Calu3 (cell line): ENCODE measurements around the gene ZNF593OS. TPM values are rescaled to one million over a fixed set of nuclear protein-coding genes. Genes with fewer than 3 reads are reported as not detected.
A peak's percentile ranks its signal among the peaks of the same experiment; 100 is the strongest.

ENCODE experiments used
- BruUV-seq: library from RNA; stranded (reverse); fragments of 400-500 nt; replicated peaks from 2 replicates; lab custom pipeline; 2021; lab: Mats Ljungman, UMichigan
- CTCF ChIA-PET: fragments of 300-600 bp; sonication (Branson Sonifier 250); formaldehyde crosslinking; loops from one replicate; lab custom pipeline; 2022; ENCODE audit warnings: antibody characterized with exemption; lab: Charles Lee
- DNase-seq: peaks from one replicate; pipeline ENCODE4 v3.0.0; 2022
- H3K27ac Mint-ChIP-seq: one replicate; pipeline ENCODE4 v1.8.0; 2022; ENCODE audit warnings: mixed read lengths; ENCODE audit not compliant: unreplicated experiment
- H3K27me3 Mint-ChIP-seq: one replicate; pipeline ENCODE4 v1.8.0; 2022; ENCODE audit warnings: mixed read lengths; ENCODE audit not compliant: unreplicated experiment
- H3K36me3 Mint-ChIP-seq: one replicate; pipeline ENCODE4 v1.8.0; 2022; ENCODE audit warnings: mild to moderate bottlenecking, moderate library complexity, mixed read lengths; ENCODE audit not compliant: insufficient read depth, unreplicated experiment
- H3K4me1 Mint-ChIP-seq: one replicate; pipeline ENCODE4 v1.8.0; 2022; ENCODE audit warnings: mild to moderate bottlenecking, low read depth, mixed read lengths; ENCODE audit not compliant: unreplicated experiment
- H3K4me3 Mint-ChIP-seq: one replicate; pipeline ENCODE4 v1.8.0; 2022; ENCODE audit warnings: mild to moderate bottlenecking, low read depth, moderate library complexity, mixed read lengths; ENCODE audit not compliant: unreplicated experiment
- H3K9me3 Mint-ChIP-seq: one replicate; pipeline ENCODE4 v1.8.0; 2022; ENCODE audit warnings: low read depth, mixed read lengths; ENCODE audit not compliant: unreplicated experiment
- intact Hi-C: fragments of 100-400 bp; cut with micrococcal nuclease; formaldehyde crosslinking; loops from one replicate; pipeline ENCODE4 v1.10.0; 2022; ENCODE audit not compliant: unreplicated experiment
- total RNA-seq: library from RNA; stranded (reverse); gene quantifications from 2 replicates; pipeline ENCODE4 v1.2.3, GENCODE V29; 2022
- TF ChIP-seq, protein P1 (sequence below): fragments of 200-600 bp; IDR thresholded peaks from one replicate; pipeline ENCODE4 v1.8.0; 2022; ENCODE audit warnings: antibody characterized with exemption; ENCODE audit not compliant: unreplicated experiment

The ZNF593OS gene
- total RNA-seq, 1 experiment from 2014 or later = not detected

- peak overlapping the region; percentile 50 for H3K4me3 Mint-ChIP-seq
- CTCF ChIA-PET = no interaction called here
- peaks cover 13% of the 10 kb centered on the region for H3K27me3 Mint-ChIP-seq
- peaks cover 11% of the 10 kb centered on the region for H3K36me3 Mint-ChIP-seq
- no peaks in the 10 kb centered on the region for H3K4me1 Mint-ChIP-seq
- TF ChIP-seq, protein P1, sequence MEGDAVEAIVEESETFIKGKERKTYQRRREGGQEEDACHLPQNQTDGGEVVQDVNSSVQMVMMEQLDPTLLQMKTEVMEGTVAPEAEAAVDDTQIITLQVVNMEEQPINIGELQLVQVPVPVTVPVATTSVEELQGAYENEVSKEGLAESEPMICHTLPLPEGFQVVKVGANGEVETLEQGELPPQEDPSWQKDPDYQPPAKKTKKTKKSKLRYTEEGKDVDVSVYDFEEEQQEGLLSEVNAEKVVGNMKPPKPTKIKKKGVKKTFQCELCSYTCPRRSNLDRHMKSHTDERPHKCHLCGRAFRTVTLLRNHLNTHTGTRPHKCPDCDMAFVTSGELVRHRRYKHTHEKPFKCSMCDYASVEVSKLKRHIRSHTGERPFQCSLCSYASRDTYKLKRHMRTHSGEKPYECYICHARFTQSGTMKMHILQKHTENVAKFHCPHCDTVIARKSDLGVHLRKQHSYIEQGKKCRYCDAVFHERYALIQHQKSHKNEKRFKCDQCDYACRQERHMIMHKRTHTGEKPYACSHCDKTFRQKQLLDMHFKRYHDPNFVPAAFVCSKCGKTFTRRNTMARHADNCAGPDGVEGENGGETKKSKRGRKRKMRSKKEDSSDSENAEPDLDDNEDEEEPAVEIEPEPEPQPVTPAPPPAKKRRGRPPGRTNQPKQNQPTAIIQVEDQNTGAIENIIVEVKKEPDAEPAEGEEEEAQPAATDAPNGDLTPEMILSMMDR = peak; percentile 63
- BruUV-seq = no TSS peak
- intact Hi-C loops = loop anchor here (5.0 kb wide), 1 partner anchor 57 kb away; no protein-coding TSS in a partner anchor
- no peak overlapping the region for H3K27ac Mint-ChIP-seq
- DNase-seq = peak; percentile 59
- no peaks in the 10 kb centered on the region for H3K9me3 Mint-ChIP-seq
Observed at GRCh38 chr1:26164036-26164860, 7.4 kb downstream of the ZNF593OS start.

DNA sequence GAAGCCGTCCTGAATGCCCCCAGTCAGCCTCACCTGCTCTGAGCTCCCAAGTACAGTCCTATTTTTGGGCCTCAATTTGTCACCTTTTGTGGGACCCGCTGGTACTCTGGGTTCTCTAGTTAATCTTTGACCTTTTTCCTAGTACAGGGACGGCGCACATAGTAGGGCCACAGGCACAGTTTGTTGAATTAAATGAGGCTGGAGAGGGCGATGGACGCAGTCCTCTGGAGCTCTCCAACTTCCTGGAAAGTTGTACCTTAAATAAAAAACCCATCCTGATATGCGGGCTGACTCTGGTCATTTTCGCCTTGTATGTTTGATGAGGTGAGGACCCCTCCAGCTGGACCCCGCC, 8.0 kb downstream of the ZNF593OS start:
- TF ChIP-seq, protein P1 = no peak
- Mint-ChIP-seq H3K4me3 (no peak overlapping the region), H3K9me3 (no peaks in the 10 kb centered on the region), H3K4me1 (no peaks in the 10 kb centered on the region), H3K27me3 (peaks cover 13% of the 10 kb centered on the region), H3K27ac (no peak overlapping the region), H3K36me3 (peaks cover 11% of the 10 kb centered on the region)
- intact Hi-C loops = loop anchor here (5.0 kb wide), 1 partner anchor 56 kb away; no protein-coding TSS in a partner anchor
- no TSS peak for BruUV-seq
- CTCF ChIA-PET = no interaction called here
- no peak for DNase-seq

DNA sequence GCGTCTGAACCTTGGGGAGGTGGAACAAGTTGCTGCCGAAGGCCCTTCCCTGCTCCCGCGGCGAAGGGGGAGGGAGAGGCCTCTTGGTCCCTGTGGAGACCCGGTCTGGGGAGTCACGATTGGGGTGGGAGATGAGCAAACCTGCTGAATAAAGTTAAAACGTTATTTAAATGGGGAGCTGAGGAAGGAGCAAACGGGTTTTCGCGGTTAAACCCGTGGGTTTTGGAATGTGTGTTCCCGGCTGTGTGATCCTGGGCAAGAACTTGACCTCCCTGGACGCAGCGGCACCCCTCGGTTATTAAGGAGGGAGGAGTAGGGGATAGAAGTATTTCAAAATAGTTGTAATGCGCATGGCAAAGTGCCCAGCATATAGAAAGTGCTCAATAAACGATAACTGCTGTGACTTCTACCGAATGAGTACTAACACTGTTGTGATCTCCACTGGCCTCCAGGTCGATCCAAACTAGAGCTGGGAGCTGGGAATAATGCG, 9.4 kb downstream of the ZNF593OS start:
- H3K36me3 Mint-ChIP-seq = peaks cover 11% of the 10 kb centered on the region
- peak overlapping the region; percentile 21 for H3K27ac Mint-ChIP-seq
- BruUV-seq = no TSS peak
- H3K27me3 Mint-ChIP-seq = peaks cover 13% of the 10 kb centered on the region
- no peaks in the 10 kb centered on the region for H3K4me1 Mint-ChIP-seq
- no peaks in the 10 kb centered on the region for H3K9me3 Mint-ChIP-seq
- H3K4me3 Mint-ChIP-seq = peak overlapping the region; percentile 67
- DNase-seq = no peak
- TF ChIP-seq, protein P1 = no peak
- intact Hi-C loops = loop anchor here (5.0 kb wide), 1 partner anchor 55 kb away; no protein-coding TSS in a partner anchor
- CTCF ChIA-PET = interaction anchor here (0.6 kb wide), 1 partner anchor 71 kb away, joined by 3 read pairs; the partner anchor contains the start of gene CEP85

DNA sequence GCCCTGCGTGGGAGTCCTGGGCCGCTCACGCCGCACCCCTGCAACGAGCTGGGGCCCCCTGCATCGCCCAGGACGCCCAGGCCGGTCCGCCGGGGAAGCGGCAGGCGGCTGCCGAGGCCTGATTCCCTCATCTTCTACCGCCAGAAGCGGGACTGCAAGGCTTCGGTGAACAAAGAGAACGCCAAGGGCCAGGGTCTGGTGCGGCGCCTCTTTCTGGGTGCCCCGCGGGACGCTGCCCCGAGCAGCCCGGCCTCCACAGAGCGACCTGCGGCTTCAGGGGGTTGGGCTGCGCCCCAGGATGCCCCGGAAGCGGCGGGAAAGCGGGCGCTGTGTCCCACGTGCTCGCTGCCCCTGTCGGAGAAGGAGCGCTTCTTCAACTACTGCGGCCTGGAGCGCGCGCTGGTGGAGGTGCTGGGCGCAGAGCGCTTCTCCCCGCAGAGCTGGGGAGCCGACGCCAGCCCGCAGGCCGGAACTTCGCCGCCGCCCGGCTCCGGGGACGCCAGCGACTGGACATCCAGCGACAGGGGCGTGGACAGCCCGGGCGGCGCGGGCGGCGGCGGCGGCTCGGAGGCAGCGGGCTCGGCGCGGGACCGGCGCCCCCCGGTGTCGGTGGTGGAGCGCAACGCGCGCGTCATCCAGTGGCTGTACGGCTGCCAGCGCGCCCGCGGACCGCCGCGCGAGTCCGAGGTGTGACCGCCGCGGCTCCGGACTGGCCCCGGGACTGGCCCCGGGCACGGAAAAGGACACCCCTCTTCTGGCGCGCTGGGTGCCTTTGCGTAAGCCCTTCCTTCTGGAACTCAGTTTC, 10.0 kb downstream of the ZNF593OS start:
- BruUV-seq = no TSS peak
- Mint-ChIP-seq H3K4me1 (no peaks in the 10 kb centered on the region), H3K9me3 (no peaks in the 10 kb centered on the region), H3K27ac (peak overlapping the region; percentile 21), H3K36me3 (peaks cover 11% of the 10 kb centered on the region), H3K27me3 (peaks cover 13% of the 10 kb centered on the region), H3K4me3 (peak overlapping the region; percentile 67)
- peak; percentile 66 for DNase-seq
- intact Hi-C loops = loop anchor here (5.0 kb wide), 1 partner anchor 54 kb away; no protein-coding TSS in a partner anchor
- CTCF ChIA-PET = no interaction called here
- TF ChIP-seq, protein P1 = no peak
